ENCODE results near the gene PHLDA1.
"Not testable (repeated sequence)": the region's sequence is repeated elsewhere in the genome, so short reads cannot be mapped to it uniquely, and the experiment has no call there.

The PHLDA1 gene

DNA sequence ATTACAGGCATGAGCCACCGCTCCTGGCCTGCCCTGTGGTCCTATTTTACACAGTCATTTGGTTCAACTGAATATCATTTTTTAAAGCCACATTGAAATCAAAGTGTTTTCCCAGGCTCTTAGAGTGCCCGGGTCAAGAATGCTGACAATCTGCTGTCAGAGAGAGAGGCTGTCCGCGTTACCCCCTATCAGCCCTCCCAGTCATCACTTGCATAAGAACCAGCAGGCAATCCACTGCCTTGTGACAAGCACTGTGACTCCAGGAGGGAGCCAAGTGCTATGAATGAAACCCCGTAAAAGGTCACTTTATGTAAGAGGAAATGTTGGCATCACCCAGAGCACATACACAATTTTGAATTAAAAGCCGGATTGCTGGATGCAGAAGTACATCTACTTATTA is 13.5 kb downstream of the PHLDA1 start:
- DNase-seq: no peak

DNA sequence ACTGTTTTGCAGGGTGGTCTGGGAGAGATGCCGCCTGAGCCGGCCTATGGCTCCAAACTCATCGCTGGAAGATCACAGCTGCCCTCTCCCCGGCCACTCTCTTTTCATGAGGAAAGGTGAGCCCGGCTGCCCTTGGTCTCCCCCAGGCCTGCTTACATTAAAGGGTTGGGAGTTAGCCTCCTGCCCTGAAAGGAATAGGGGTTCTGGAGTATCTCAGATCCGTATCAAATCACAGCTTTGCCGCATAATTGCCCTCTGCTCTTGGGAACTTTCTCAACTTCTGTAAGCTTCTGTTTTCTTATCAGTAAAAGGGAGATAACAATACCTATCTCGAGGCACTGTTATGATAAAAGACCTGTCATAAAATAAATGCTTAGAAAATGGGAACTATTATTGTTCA is 17.6 kb downstream of the PHLDA1 start:
- no peak for DNase-seq

DNA sequence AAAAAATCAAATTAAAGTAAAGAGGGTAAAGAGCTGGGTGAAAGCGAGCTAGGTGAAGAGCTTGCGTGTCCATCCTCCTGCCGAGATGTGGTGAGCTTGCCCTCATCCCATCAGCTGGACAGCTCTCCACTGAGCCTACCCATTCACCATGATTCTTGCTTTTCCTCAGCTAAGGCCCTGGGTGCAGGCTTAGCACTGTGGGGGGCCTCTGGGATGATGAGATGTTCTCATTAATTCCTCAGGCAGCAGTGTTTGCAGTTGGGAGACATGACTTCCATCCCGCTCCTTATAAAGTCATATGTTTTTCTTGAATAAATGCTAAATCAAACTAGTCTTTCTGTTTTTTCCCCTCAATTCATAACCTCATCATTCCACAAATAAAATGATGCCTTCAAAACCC is 18.0 kb downstream of the PHLDA1 start:
- DNase-seq: no peak

DNA sequence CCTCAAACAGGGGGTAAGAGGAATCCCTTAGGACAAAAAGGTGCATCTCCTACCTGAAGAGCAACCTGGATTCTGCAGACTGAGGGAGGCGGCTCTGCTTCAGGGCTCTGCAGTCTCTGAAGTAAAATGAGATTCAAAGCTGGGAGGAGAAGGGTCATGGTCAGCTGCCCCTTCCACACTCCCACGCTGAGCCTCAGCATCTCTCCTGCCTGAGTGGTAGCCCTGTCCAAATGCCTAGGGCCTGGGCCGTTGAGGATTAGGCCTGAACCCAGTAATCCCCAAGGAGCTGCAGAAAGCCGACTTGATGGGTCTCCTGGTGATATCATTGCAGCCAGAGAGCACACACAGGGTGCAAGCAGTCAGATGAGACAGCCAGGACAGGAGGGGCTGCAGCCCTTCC is 18.9 kb downstream of the PHLDA1 start:
- DNase-seq: no peak

DNA sequence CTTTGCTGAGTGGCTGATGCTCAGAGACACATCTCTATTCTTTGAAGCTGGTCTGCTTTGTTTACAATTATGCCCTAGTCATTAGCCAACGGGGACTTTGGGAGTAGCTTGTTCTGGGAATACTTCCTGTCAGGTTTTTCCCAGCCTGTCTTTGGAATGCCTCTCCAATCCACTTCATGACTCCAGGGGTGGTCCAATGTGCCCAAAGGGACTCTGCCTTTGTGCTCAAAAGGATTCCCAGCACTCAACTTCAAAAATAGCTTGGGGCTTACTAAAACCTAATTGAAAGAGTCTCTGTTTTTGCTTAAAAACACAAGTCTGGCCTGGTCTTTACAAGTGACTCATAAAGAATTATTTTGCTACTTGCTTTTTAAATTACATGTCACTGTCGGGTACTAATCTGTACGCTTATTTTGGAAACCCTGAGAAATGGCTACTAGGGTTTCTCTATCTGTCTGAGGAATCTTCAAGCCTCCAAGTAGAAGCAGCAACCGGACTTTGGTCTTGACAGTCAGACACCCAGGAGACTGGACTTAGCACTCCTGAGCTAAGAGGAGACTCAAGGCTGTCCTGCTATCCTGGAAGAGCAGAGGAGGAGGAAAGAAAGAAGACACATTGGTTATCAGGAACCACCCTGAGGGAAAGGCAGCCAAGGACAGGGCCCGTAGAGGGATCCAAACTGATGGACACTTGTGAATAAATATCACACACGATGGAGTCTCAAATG is 20.7 kb downstream of the PHLDA1 start:
- DNase-seq: no peak

DNA sequence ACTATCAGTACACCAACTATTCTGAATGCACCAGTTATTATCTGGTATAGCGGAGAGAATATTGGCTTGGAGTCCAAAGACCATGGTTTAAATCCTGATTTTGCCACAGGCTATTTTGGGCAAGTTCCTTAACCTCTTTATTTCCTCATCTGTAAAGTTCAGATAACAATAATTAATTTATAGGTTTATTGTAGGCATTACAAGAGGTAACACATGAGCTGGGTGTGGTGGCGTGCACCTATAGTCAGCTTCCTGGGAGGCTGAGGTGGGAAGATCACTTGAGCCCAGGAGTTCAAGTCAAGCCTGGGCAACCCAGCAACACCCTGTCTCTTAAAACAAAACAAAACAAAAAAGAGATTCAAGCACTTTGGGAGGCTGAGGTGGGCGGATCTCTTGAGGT is 23.1 kb downstream of the PHLDA1 start:
- no peak for DNase-seq

DNA sequence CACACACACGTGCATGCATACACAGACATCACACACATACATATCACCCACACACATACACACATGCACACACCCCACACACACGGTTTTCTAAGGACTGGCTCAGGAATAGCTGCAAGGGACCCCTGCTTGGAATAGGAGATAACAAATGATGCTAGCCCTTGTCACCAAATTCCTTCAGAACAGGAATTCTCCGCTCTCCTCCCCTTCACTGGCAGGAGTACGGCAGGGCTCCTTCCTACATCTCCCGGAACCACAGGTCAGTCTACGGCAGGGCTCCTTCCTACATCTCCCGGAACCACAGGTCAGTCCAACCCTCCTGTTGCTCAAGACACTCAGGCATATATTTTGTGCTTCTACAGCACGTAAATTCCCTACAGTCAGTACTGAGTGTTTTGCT is 23.9 kb downstream of the PHLDA1 start:
- DNase-seq: no peak

DNA sequence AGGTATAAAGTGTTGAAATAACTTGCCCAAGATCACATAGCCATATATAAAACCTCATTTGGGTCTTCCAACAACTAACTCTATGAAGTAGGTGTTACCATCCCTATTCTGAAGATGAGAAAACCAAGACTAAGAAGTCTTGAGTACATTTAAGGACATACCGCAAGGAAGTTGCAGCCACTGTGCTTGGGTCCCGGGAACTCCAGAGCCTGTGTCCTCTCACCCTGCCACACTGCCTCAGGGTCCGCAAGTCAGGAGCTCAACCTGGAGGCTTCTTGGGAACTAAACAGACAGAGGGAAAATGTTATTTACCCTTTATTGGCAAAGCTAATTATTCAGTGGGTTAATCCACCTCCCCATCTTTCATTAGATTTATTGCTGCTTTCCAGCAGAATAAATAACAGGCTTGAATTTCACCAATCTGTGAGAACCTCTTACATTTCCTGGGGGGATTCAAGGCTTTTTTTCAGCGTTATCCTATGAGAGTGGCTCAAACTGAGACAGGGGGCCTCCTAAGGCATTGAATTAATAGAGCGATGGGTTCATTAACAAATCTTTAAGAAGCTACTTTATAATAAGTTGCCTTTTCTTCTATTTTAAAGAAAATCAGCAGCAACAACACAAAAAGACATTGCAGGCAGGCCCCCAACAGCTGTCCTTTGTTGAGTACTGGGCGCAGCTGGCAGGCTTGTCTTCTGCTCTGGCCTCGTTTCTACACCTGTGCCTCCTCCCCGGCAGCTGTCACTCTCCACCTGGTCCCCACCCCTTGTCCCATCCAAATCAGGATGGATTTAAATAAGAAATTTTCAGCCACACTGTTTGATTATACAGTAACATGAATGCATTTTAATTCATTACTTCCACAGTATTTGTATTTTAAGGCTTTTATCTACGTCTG is 25.3 kb downstream of the PHLDA1 start:
- no peak for DNase-seq

DNA sequence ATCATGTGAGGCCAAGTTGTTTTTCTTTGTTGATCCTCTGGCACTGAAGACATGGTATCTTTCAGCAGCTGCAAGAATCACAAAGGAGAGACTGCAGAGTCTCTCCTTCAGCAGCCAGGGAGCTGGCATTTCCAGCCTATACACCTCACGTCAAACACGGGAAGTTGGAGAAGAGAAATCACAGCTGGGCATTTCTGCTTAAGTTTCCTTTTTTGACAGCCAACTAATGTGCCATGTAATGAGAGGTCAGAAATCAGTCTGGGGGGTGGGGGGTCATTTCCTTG is 28.3 kb downstream of the PHLDA1 start:
- DNase-seq: no peak

DNA sequence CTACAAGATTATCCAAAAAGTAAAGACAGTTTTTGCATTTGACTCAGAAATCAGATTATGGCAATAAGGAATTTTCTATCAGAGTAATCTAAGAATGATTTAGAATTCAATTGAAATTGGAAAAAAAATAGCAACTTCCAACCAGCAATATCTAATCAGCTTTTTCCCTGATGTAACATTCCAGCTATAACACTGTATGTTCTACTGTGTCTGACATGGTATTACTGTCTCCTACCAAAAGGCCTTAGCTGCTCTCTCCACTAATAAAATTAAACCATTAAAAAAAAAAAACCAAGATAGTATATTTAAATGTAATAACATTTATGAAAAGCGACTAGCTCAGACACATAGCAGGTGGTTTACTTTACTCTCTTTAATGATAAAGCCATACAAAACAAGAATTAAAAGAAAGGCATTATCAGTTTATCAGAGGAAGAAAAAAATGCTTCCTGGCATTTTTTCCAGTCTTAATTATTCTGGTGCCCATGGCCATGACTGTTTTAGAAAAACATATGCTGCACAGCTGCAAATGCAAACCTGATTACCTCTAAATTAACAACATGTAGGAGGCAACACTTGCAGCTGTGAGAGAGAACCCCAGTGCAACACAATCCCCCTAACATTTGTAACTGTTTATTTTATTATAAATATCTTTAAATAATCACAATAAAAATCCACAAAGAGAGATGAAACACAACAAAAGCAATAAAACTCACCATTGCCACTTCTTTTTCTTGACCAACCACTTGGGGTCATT is 28.8 kb downstream of the PHLDA1 start:
- no peak for DNase-seq

DNA sequence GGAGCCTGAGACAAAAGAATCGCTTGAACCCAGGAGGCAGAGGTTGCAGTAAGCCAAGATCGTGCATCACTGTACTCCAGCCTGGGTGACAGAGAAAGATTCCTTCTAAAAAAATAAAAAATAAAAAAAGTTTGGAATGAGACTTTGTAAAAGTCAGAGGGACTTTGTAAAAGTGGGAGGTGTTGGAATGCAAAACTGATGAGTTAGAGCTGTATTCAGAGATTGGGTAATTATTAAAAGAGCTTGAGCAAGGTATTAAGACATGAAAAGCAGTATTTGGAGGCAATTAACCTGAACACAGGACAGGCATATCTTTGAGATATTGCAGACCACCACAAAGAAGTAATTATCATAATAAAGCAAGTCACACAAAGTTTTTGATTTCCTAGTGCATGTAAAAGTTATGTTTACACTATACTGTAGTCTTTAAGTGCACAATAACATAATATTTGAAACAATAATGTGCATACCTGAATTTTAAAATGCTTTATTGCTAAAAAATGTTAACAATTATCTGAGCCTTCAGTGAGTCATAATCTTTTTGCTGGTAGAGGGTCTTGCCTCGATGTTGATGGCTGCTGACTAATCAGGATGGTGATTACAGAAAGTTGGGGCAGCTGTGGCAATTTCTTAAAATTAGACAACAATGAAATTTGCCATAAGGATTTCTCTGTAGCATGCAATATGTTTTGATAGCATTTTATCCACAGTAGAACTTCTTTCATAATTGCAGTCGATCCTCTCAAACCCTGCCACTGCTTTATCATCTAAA is 33.1 kb downstream of the PHLDA1 start:
- DNase-seq: no peak

DNA sequence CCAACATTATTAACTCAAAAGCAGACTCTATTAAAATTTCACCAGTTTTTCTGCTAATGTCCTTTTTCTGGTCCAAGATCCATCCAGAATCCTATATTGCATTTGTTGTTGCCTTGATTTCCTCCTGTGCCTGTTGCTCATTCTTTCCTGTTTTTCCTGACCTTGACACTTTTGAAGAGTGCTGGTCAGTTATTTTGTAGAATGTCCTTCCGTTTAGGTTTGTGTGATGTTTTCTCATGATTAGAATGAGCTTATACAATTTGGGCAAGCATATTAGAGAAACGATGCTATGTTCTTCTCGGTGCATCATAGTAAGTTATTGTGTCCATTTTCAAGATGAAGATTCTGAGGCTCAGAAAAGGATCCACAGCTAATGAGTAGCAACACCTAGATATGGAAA is 33.9 kb downstream of the PHLDA1 start:
- no peak for DNase-seq

DNA sequence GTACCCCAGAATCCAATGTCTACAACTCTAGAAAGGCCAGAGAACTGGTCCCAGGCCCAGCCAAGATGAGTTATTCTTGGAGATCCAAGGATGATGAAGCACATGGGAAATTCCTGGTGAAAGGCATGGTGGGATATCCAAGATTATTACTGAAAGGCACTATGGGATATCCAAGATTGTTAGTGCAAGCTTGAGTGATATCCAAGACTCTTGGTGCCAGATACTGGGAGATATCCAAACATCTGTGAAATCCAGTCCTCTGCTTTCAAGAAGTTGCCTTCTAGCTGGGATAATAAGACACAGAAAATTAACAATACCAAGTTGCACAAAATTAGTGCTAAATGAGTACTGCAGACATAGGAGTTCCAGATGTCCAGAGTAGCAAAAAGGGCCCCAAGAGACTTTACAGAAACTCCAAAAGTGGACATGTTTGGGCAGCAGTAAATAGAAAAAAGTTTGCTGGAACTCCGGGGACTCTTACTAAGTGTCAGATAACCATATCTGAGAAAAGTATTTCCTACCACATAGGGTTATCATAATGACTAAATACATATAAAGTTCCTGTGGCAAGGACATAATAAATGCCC is 34.6 kb downstream of the PHLDA1 start:
- DNase-seq: no peak

DNA sequence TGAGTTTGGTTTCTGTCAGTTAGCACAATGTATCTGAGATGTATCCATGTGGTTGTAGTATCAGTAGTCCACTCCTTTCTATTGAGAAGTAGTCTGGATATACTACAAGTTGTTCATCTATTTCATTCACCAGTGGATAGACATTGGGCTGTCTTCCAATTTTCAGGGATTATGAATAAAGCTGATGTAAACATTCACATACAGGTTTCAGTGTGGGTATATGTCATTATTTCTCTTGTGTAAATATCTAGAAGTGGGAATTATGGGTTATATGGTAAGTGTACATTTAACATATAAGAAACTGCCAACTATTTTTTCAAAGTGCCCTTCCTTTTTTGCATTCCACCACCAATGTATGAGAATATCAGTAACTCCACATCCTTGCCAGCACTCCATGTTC is 35.9 kb downstream of the PHLDA1 start:
- no peak for DNase-seq

DNA sequence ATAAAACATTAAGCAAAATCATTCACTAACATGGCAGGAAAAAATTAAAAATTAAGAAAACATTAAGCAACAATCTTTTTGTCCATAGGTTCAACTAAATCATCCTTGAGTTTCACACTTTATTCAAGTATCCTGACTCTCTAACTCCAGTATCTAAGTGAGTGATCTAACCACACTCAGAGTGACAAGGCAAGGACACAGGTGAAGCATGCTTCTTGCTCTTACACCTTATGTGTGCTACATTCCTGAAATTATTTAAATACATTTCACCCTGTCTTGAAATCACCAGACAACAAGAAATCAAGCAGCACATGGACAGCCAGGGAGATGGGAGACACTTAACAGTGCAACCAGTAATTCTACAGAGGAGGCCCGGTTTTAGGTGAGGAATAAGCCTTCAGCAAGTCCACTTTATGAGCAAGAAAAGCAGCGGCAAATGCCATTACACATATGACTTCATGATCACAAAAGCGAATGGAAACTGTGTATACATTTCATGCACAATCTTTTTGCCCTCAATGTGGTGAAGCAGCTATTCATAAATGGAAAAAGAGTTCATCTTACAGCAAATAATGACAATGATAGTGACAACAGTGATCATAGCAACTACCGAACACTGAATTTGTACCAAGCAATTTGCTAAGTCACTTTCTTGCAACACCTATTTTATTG is 37.4 kb downstream of the PHLDA1 start:
- DNase-seq: no peak

DNA sequence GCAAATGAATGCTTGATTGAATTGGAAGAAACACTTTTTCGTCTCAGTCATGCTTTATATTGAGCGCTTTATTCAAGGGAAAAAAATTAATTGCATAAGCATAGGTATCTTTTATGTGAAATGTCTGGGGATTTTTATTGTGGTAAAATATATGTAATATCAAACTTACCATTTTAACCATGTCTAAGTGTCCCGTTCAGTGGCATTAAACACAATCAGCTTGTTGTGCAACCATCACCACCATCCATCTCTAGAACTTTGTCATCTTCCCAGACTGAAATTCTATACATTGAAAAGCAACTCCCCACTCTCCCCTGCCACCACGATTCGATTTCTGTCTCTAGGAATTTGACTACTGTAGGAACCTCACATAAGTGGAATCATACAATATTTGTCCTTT is 39.8 kb downstream of the PHLDA1 start:
- no peak for DNase-seq

DNA sequence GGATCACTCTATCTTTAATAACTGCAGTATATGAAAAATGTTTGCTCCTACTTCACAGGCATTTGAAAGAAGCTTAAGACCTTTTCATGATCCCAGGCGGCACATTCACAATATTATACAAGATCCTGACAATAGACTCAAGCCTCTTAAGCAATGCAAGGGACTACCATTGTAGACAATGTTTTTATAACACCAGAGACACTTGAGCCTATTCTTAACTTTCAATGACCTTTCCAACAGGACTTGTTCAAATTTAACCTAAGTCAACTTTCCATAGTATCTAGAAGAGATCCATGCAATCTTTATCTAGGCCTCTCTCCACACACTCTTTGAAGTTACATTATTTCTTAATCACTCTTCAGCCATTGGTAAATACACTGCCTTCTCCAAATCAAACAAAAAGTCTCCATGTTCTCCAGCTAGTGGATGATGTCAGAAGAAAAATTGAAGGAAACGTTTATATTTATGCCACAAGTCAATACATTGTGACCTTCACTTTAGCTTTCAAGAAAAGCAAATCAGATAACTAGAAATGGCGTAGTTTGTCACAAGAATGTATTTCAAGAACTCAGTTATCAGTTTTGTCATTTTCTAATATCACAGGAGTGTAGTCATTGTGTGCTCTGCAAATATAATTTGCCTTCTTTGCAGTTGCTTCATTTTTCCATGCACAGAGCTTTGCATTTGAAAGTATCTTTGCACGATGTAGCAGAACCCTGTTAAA is 41.2 kb downstream of the PHLDA1 start:
- no peak for DNase-seq

DNA sequence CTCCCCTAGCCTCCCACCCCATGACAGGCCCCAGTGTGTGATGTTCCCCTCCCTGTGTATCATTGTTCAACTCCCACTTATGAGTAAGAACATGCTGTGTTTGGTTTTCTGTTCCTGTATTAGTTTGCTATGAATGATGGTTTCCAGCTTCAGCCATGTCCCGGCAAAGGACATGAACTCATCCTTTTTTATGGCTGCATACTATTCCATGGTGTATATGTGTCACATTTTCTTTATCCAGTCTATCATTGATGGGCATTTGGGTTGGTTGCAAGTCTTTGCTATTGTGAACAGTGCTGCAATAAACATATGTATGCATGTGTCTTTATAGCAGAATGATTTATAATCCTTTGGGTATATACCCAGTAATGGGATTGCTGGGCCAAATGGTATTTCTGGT is 43.9 kb downstream of the PHLDA1 start:
- not testable (repeated sequence) for DNase-seq

DNA sequence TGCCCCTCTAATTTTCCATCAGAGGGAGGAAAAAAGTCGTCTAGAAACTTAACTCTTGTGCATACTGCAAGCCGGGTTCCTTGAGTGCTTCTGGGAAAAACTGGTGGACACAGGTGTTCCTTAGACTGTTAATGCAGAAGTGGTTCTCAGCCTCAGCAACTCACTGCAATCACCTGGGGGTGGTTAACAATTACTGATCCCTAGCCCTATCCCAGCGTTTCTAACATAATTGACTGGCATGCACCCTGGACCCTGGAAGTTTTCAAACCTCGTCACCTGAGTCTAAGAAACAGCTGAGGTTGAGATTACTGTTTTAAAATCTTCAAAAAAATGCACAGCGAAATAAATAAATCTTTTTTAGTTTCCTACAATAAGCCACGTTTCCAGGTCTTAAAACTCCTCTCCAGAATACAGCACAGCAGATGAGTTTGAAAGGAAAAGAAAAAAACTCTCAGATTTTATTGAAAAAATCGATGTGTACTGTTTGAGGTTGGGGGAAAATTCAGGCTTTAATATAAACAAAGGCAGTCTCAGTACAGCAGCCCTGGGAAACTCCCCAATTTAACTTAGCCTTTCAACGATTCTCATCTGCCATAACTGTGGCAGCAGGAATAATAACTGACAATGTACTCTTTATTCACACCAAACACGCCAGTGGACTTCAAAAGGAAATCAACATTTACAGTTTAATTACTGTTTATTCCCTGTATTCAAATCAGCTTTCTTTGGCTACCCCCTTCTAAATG is 45.4 kb downstream of the PHLDA1 start:
- no peak for DNase-seq

DNA sequence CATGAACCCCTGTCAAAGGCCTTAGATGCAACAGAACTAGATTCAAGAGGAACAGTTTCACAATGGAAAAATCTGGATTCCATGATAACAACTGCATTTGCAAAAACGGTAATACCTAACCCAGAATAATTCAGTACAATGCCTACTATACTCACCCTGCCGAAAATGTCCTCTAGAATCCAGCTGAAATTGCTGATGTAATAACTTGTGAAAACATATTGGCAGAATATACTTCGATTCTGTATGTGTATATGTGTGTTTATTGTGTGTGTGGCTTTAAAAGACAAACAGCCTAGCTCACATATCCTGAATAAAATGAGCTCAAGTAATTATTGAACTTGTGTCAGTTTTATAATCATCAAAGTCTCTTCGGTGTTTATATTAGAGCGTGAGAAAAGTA is 46.0 kb downstream of the PHLDA1 start:
- no peak for DNase-seq
